ENCODE results near the gene CCNF.

Gene CCNF

GRCh38 chr16:2468233-2468724 is 39.0 kb downstream of the CCNF start:
- peak overlapping the region; percentile 32 to 49 for H3K4me3 ChIP-seq (replicated peaks in 1 of 2; ENCODE audit: low read depth in 2 of 2, low read length in 2 of 2)
- DNase-seq (ENCODE audit: low read depth in 2 of 2) = no peak
- no peak for TF ChIP-seq CTCF (IDR thresholded peaks at IDR 0.05; ENCODE audit: low read depth, low read length)

DNA sequence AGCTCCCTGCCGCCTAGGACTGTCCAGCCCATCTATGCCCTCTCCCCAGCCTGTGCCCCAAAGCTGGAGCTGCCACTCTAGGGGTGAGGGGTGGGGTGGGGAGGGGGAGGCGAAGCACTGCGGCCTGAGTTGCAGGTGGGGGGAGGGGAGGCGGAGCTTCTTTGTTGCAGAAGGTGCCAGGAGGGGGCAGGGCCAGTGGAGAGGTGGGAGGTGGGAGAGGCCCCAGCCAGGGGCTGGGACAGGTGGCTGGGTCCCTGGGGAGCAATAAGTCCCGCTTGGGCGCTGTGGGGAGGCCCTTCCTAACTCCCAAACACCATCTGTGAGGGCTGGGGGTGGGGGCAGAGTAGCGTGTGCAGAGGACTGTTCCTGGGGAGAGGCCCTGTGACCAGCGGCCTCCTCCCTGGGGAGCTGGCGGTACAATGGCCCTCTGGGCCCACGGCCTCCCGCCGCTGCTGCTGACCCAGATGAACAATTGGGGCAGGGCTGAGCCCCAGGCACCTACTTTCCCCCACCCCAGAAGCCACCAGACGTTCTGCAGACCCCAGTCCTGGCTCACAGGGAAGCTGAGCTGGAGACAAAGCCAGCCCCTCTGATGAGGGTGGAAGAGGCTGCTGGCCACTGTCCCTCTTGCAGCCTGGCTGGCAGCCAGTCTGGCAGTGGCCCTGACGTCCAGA is 39.6 kb downstream of the CCNF start:
- no peak for DNase-seq (ENCODE audit: low read depth in 2 of 2)
- no peak for TF ChIP-seq CTCF (IDR thresholded peaks at IDR 0.05; ENCODE audit: low read depth, low read length)
- peak overlapping the region in 1 of 2 donors; percentile 13 for H3K4me3 ChIP-seq (replicated peaks in 1 of 2; ENCODE audit: low read depth in 2 of 2, low read length in 2 of 2)

- DNase-seq (ENCODE audit: low read depth in 2 of 2) = no peak
- no peak overlapping the region for H3K4me3 ChIP-seq (replicated peaks in 1 of 2; ENCODE audit: low read depth in 2 of 2, low read length in 2 of 2)
- TF ChIP-seq CTCF (IDR thresholded peaks at IDR 0.05; ENCODE audit: low read depth, low read length) = no peak
Observed at GRCh38 chr16:2469399-2470233, 40.4 kb downstream of the CCNF start.

DNA sequence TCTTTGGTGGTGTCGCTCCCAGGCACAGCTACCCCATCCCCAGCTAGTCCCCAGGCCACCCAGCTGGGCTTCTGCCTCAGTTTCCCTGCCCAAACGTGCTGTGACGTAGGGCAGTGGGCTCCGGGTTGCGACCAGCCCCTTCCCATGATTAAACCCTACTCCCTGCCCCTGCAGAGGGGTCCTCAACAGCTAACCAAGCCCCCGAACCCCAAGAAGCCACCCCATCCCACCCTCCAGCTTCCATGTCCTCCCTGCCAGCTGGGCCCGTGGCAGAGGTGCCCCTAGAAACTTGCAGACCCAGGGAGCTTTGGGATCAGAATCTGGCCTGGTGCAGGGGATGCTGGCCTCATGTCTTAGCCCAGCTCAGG is 41.0 kb downstream of the CCNF start:
- TF ChIP-seq CTCF (IDR thresholded peaks at IDR 0.05; ENCODE audit: low read depth, low read length) = no peak
- no peak for DNase-seq (ENCODE audit: low read depth in 2 of 2)
- H3K4me3 ChIP-seq (replicated peaks in 1 of 2; ENCODE audit: low read depth in 2 of 2, low read length in 2 of 2) = no peak overlapping the region

- H3K4me3 ChIP-seq (replicated peaks in 1 of 2; ENCODE audit: low read depth in 2 of 2, low read length in 2 of 2) = no peak overlapping the region
Observed at GRCh38 chr16:2470603-2471015, 41.4 kb downstream of the CCNF start.

More at GRCh38 chr16:2470603-2471015, 41.4 kb downstream of the CCNF start:
- no peak for TF ChIP-seq CTCF (IDR thresholded peaks at IDR 0.05; ENCODE audit: low read depth, low read length)
- DNase-seq (ENCODE audit: low read depth in 2 of 2) = no peak
